Left lobe of liver (tissue), 2 donors: Measurements from ENCODE around the gene FAM184A. TPM values are rescaled to one million over a fixed set of nuclear protein-coding genes. Genes with fewer than 3 reads are reported as not detected.

Source experiments
- ATAC-seq: fragments of 200-7000 bp; cut with Tn5 transposase; one replicate; pipeline ENCODE4 v1.9.1; 2020; ENCODE audit warnings: mild to moderate bottlenecking, moderate library complexity
- DNase-seq: peaks from one replicate; pipeline ENCODE4 v3.0.0-alpha.2; 2020; ENCODE audit warnings: low spot score
- total RNA-seq: library from RNA; stranded (reverse); gene quantifications from one replicate; pipeline ENCODE4 v1.2.1, GENCODE V29; 2021
- donor health status: DM: no; HTN: no; CAD: no; lungs with moderate emphysema.
- donor health status: DM: no; HTN: yes; CAD: no.

Gene FAM184A
- total RNA-seq, 1 donor from 2014 or later = 3.8 TPM

GRCh38 chr6:118974790-118975189 is 103.7 kb downstream of the FAM184A start:
- ATAC-seq (no peak), DNase-seq (no peak)

GRCh38 chr6:118971682-118972081 is 106.8 kb downstream of the FAM184A start:
- ATAC-seq (no peak), DNase-seq (no peak)

GRCh38 chr6:118970866-118971265 is 107.6 kb downstream of the FAM184A start:
- DNase-seq (no peak), ATAC-seq (no peak)

GRCh38 chr6:118968416-118968815 is 110.0 kb downstream of the FAM184A start:
- peak; percentile 81 for ATAC-seq
- DNase-seq = no peak

GRCh38 chr6:118967239-118967638 is 111.2 kb downstream of the FAM184A start:
- no peak for ATAC-seq
- no peak for DNase-seq

- ATAC-seq (no peak), DNase-seq (no peak)
These were observed 112.6 kb downstream of the FAM184A start for GRCh38 chr6:118965843-118966370.

- DNase-seq (no peak), ATAC-seq (peak; percentile 84)
These were observed 113.1 kb downstream of the FAM184A start for GRCh38 chr6:118965371-118965770.

GRCh38 chr6:118963003-118963402 is 115.5 kb downstream of the FAM184A start:
- ATAC-seq (no peak), DNase-seq (no peak)

- DNase-seq (no peak), ATAC-seq (no peak)
These were observed 118.6 kb downstream of the FAM184A start for GRCh38 chr6:118959903-118960302.

GRCh38 chr6:118953391-118953790 is 125.1 kb downstream of the FAM184A start:
- ATAC-seq = no peak
- DNase-seq = no peak

- no peak for ATAC-seq
- no peak for DNase-seq
These were observed 125.8 kb downstream of the FAM184A start for GRCh38 chr6:118952683-118953082.

GRCh38 chr6:118945217-118945616 is 133.2 kb downstream of the FAM184A start:
- DNase-seq = no peak
- no peak for ATAC-seq

GRCh38 chr6:118940770-118941169 is 137.7 kb downstream of the FAM184A start:
- DNase-seq = peak; percentile 52
- ATAC-seq = peak; percentile 93

- ATAC-seq (no peak), DNase-seq (no peak)
These were observed 138.8 kb downstream of the FAM184A start for GRCh38 chr6:118939683-118940082.

- DNase-seq (no peak), ATAC-seq (no peak)
These were observed 142.3 kb downstream of the FAM184A start for GRCh38 chr6:118935978-118936703.

- no peak for DNase-seq
- ATAC-seq = no peak
These were observed 143.2 kb downstream of the FAM184A start for GRCh38 chr6:118935331-118935668.

- ATAC-seq (peak; percentile 94), DNase-seq (peak; percentile 94)
These were observed 143.8 kb downstream of the FAM184A start, which contains the start of gene MCM9 for GRCh38 chr6:118934461-118935330. MCM9 (minus strand) TSS chr6:118935159; CDS start chr6:118931723, 3,436 bp downstream.

- ATAC-seq (no peak), DNase-seq (no peak)
These were observed 144.5 kb downstream of the FAM184A start for GRCh38 chr6:118933855-118934460.

- ATAC-seq = no peak
These were observed 146.0 kb downstream of the FAM184A start for GRCh38 chr6:118932421-118932820.

GRCh38 chr6:118931436-118931835 is 147.0 kb downstream of the FAM184A start:
- DNase-seq (no peak), ATAC-seq (no peak)

More at GRCh38 chr6:118932421-118932820, 146.0 kb downstream of the FAM184A start:
- DNase-seq = no peak

GRCh38 chr6:118930680-118931079 is 147.8 kb downstream of the FAM184A start:
- DNase-seq (no peak), ATAC-seq (no peak)
